Lower leg skin (tissue), 4 donors: ENCODE data around the gene ARRDC4. TPM values are rescaled to one million over a fixed set of nuclear protein-coding genes. Genes with fewer than 3 reads are reported as not detected.

Experiments
- DNase-seq, 2 donors: peaks; one replicate each; pipeline ENCODE4 v3.0.0-alpha.2; 2019; ENCODE audit warnings: low spot score in 2 of 2
- H3K4me3 ChIP-seq: fragments of 200-600 bp; sonication (generic); 2 replicates; pipeline ENCODE4 v1.5.1; 2017; ENCODE audit warnings: mild to moderate bottlenecking, low read depth; ENCODE audit not compliant: poor library complexity, severe bottlenecking
- CTCF ChIP-seq, 3 donors: fragments of 450-650 bp; IDR thresholded peaks; one replicate each; pipeline ENCODE4 v1.5.1; 2016; ENCODE audit warnings: antibody characterized with exemption in 3 of 3, mild to moderate bottlenecking in 3 of 3, moderate library complexity in 2 of 3
- POLR2A ChIP-seq, 2 donors: fragments of 450-650 bp; IDR thresholded peaks; one replicate each; pipeline ENCODE4 v1.6.1; 2016 to 2017; ENCODE audit warnings: antibody characterized with exemption in 2 of 2, mild to moderate bottlenecking in 1 of 2, moderate library complexity in 1 of 2
- WGBS, 2 donors: methylation state at CpG; one replicate each; pipeline ENCODE4 v1.1.5; 2018; 5-methylcytosine and 5-hydroxymethylcytosine counted together
- intact Hi-C: fragments of 100-400 bp; cut with DNase I; formaldehyde crosslinking; loops from one replicate; pipeline ENCODE4 v1.15.0; 2023; ENCODE audit warnings: low total_unique reads
- total RNA-seq, 4 donors: library from RNA; depleted of rRNA; stranded (reverse); fragments of >200 nt; gene quantifications; one replicate each; pipeline ENCODE4 v1.1.0, GENCODE V29; 2016

The ARRDC4 gene
- total RNA-seq, 4 donors from 2014 or later: 44.0 to 103 (median 60.3) TPM

- intact Hi-C loops: no loop called here
- WGBS, 2 donors: 43 to 54% methylated on average over 5 of the region's 5 CpGs
- H3K4me3 ChIP-seq: no peak overlapping the region
- no peak for DNase-seq
- no peak for TF ChIP-seq POLR2A (IDR thresholded peaks at IDR 0.05)
- TF ChIP-seq CTCF (IDR thresholded peaks at IDR 0.05): no peak
Observed at GRCh38 chr15:98003518-98003917, 43.0 kb downstream of the ARRDC4 start.

- TF ChIP-seq POLR2A (IDR thresholded peaks at IDR 0.05) (no peak), CTCF (IDR thresholded peaks at IDR 0.05) (no peak)
- intact Hi-C loops: no loop called here
- no peak overlapping the region for H3K4me3 ChIP-seq
- 26 to 35% methylated on average over 3 of the region's 3 CpGs for WGBS, 2 donors
- no peak for DNase-seq
Observed at GRCh38 chr15:98003996-98004395, 43.5 kb downstream of the ARRDC4 start.

- DNase-seq: no peak
- H3K4me3 ChIP-seq: no peak overlapping the region
- WGBS, 2 donors: 71 to 89% methylated on average over 9 of the region's 9 CpGs
- TF ChIP-seq CTCF (IDR thresholded peaks at IDR 0.05) (no peak), POLR2A (IDR thresholded peaks at IDR 0.05) (no peak)
- intact Hi-C loops: no loop called here
Observed at GRCh38 chr15:98005659-98006058, 45.2 kb downstream of the ARRDC4 start.

GRCh38 chr15:98009169-98009568, 48.7 kb downstream of the ARRDC4 start:
- intact Hi-C loops: no loop called here
- H3K4me3 ChIP-seq: no peak overlapping the region
- 61 to 65% methylated on average over 4 of the region's 4 CpGs for WGBS, 2 donors
- TF ChIP-seq POLR2A (IDR thresholded peaks at IDR 0.05) (no peak), CTCF (IDR thresholded peaks at IDR 0.05) (no peak)
- DNase-seq: no peak

- DNase-seq: no peak
- no peak for TF ChIP-seq POLR2A (IDR thresholded peaks at IDR 0.05)
- H3K4me3 ChIP-seq: no peak overlapping the region
- intact Hi-C loops: no loop called here
- WGBS, 2 donors: 70 to 82% methylated on average over 6 of the region's 6 CpGs
Observed at GRCh38 chr15:98009971-98010370, 49.5 kb downstream of the ARRDC4 start.

GRCh38 chr15:98012354-98012753, 51.9 kb downstream of the ARRDC4 start:
- no peak overlapping the region for H3K4me3 ChIP-seq
- no peak for TF ChIP-seq CTCF (IDR thresholded peaks at IDR 0.05)
- no peak for TF ChIP-seq POLR2A (IDR thresholded peaks at IDR 0.05)
- intact Hi-C loops: no loop called here
- no peak for DNase-seq
- 37 to 40% methylated on average over 5 of the region's 5 CpGs for WGBS, 2 donors
